Activated CD4-positive, alpha-beta T cell treated with anti-CD3 and anti-CD28 coated beads for 24 hours (primary cell): ENCODE measurements around the gene APOA5.

Experiments used
- DNase-seq, 2 donors: peaks; one replicate each; pipeline ENCODE4 v3.0.0-alpha.2; 2020; ENCODE audit warnings: low read depth in 2 of 2

Gene APOA5

GRCh38 chr11:116797816-116798215, 6.1 kb upstream of the APOA5 start:
- no peak for DNase-seq

- no peak for DNase-seq
Observed at GRCh38 chr11:116796548-116796947, 4.9 kb upstream of the APOA5 start.

- no peak for DNase-seq
Observed at GRCh38 chr11:116794851-116795250, 3.2 kb upstream of the APOA5 start.

GRCh38 chr11:116793772-116794097, 2.1 kb upstream of the APOA5 start:
- DNase-seq: no peak

GRCh38 chr11:116792869-116793771, 1.4 kb upstream of the APOA5 start:
- DNase-seq: no peak

- DNase-seq: no peak
Observed at GRCh38 chr11:116792144-116792868, 627 bp upstream of the APOA5 start.

GRCh38 chr11:116791002-116791812, 472 bp downstream of the APOA5 start:
- DNase-seq: peak; percentile 66 to 70

GRCh38 chr11:116790167-116791001, 1.3 kb downstream of the APOA5 start:
- DNase-seq: no peak

- no peak for DNase-seq
Observed at GRCh38 chr11:116788975-116789374, 2.7 kb downstream of the APOA5 start.

- no peak for DNase-seq
Observed at GRCh38 chr11:116788534-116788933, 3.1 kb downstream of the APOA5 start.

- peak; percentile 67 to 78 for DNase-seq
Observed at GRCh38 chr11:116787786-116788486, 3.7 kb downstream of the APOA5 start, which contains the start of gene ZPR1. ZPR1 (minus strand) TSS chr11:116788023; CDS start chr11:116787990, 33 bp downstream.

- no peak for DNase-seq
Observed at GRCh38 chr11:116787436-116787785, 4.3 kb downstream of the APOA5 start.

- DNase-seq: no peak
Observed at GRCh38 chr11:116786966-116787365, 4.7 kb downstream of the APOA5 start.

- no peak for DNase-seq
Observed at GRCh38 chr11:116786326-116786725, 5.4 kb downstream of the APOA5 start.

GRCh38 chr11:116782728-116783127, 9.0 kb downstream of the APOA5 start:
- DNase-seq: no peak

GRCh38 chr11:116778556-116778955, 13.1 kb downstream of the APOA5 start:
- no peak for DNase-seq

- DNase-seq: no peak
Observed at GRCh38 chr11:116777056-116777455, 14.6 kb downstream of the APOA5 start.

GRCh38 chr11:116776522-116776984, 15.1 kb downstream of the APOA5 start:
- no peak for DNase-seq

- no peak for DNase-seq
Observed at GRCh38 chr11:116775975-116776374, 15.7 kb downstream of the APOA5 start.

- DNase-seq: no peak
Observed at GRCh38 chr11:116774661-116775060, 17.0 kb downstream of the APOA5 start.
